Measurements from ENCODE around the gene BDH1.
A peak's percentile ranks its signal among the peaks of the same experiment; 100 is the strongest.
"Not testable (repeated sequence)": the region's sequence is repeated elsewhere in the genome, so short reads cannot be mapped to it uniquely, and the experiment has no call there.

The BDH1 gene, protein sequence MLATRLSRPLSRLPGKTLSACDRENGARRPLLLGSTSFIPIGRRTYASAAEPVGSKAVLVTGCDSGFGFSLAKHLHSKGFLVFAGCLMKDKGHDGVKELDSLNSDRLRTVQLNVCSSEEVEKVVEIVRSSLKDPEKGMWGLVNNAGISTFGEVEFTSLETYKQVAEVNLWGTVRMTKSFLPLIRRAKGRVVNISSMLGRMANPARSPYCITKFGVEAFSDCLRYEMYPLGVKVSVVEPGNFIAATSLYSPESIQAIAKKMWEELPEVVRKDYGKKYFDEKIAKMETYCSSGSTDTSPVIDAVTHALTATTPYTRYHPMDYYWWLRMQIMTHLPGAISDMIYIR

DNA sequence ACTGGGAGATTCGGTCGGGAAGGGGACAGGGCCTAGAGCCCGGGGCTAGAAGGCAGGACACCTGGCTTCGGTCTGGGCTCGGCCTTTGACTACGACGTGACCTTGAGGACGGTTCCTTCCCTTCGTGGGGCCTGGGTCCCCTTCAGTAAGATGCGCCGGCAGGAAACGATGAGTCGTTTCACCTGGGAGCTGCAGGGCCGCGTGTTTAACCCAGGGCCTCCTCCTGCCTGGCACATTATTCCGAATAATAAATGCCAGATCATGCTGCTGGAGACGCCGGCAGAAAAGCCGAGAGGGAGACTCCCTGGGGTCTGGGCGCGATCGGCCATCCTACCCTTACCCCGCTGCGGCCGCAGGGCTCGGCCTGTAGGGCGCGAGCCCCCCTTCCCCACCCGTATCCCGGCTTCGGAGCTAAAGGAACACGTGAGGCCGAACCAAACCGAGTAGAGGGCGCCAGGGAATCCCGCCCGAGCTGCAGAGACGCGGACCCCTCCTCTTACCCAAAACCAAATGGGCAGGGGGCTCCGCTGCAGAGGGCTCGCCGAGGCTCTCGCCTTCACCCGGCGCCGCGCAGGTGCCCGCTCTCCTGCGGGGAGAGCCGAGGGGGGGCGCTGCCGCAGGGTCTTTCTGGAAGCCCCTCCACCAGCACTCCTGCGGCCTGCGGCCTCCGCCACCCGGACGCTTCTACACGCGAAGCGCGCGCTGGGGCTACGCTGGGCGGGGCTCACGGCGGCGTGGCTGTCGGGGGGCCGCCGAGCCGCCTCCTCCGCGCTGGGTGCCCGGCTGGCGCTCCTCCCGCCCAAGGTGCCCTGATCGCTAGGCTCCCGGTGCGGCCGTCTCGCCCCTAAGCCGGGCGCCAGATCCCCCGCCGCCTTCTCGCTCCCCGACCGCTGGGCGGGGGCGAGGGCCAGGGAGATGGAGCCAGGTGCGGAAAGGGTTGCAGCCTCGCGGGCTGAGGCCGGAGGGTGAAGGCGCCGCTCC is at the start of gene BDH1:
BDH1 (minus strand) TSS at position 688 of the 981 bp plus-strand sequence. CDS start 9,525 bp downstream, outside the sequence.
- DNase-seq, result peak; percentile 20 to 28

DNA sequence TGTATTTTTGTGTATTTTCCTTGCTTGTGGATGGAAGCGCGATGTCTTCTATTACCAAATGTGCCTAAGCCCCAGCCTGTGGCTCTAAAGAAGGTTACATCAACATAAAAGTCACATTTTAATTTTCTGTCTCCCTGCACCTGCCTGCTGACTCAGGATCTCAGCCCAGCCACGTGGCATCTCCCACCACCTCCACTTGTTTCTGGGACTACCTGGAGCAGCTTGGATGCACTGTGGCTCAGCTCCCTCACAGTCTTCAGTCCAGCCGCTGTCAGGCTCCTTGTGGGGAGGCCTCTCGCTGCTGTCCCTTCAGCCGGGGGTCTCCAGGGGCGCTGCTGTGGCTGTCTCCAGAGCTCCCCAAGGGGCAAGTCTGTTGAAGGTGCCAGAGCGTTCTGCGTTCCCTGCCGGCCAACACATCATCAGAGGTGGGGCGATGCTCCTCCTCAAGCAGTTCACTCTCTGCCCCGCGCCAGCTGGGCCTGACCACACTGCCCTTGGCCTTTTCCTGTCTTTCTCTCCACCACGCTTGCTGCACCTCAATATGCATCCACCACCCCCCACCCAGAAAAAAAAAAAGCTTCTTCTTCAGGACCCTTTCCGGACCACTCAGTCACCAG is 47.7 kb upstream of the BDH1 start:
- DNase-seq, result no peak

DNA sequence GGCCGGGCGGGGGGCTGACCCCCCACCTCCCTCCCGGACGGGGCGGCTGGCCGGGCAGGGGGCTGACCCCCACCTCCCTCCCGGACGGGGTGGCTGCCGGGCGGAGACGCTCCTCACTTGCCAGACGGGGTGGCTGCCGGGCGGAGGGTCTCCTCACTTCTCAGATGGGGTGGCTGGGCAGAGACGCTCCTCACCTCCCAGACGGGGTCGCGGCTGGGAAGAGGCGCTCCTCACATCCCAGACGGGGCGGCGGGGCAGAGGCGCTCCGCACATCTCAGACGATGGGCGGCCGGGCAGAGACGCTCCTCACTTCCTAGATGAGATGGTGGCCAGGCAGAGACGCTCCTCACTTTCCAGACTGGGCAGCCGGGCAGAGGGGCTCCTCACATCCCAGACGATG is 46.6 kb upstream of the BDH1 start:
- DNase-seq, result not testable (repeated sequence)

DNA sequence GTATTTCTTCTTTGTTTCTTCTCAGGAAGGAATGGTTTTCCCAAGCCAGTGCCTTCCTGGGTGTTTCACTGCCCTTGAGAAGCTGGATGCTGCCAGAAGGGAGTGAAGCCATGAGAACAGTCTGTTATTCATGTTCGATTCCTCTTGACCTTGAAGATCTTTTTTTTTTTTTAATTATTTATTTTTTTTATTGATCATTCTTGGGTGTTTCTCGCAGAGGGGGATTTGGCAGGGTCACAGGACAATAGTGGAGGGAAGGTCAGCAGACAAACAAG is 45.7 kb upstream of the BDH1 start:
- DNase-seq, result not testable (repeated sequence)

DNA sequence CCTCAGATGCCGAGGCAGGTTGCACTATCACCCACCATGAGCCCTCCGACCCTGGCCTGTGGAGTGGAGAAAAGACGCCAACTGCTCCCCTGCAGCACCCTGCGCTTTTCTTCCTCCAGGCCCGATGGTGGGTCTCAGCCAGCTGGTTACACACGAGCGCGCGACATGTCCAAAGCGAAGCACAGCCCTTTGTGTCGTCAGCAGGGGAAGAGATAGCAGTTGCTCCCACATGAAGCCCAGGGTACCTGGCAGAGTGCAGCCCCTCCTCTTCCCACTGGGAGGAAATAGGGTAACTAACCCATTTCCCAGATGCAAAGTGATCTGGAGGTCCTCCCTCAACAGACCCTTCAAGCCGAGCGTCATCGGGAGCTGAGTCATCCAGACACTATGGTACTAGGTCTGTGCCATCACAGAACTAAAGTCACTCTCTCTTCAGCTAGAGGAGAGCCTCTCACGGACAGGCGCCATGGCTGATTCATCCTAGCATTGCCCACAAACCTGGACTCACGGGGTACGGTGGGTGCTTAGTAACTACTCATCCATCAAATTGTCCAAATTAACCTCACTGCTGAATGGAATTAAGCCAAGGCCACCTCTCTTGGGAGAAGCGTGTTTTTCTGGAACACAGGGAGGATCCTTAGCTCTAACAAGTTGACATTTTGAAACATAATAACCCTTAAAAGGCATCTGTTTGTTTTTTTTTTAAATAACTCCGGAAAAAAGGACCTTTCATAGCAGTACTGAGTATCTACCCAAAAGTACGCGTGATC is 45.2 kb upstream of the BDH1 start:
- DNase-seq, result no peak

DNA sequence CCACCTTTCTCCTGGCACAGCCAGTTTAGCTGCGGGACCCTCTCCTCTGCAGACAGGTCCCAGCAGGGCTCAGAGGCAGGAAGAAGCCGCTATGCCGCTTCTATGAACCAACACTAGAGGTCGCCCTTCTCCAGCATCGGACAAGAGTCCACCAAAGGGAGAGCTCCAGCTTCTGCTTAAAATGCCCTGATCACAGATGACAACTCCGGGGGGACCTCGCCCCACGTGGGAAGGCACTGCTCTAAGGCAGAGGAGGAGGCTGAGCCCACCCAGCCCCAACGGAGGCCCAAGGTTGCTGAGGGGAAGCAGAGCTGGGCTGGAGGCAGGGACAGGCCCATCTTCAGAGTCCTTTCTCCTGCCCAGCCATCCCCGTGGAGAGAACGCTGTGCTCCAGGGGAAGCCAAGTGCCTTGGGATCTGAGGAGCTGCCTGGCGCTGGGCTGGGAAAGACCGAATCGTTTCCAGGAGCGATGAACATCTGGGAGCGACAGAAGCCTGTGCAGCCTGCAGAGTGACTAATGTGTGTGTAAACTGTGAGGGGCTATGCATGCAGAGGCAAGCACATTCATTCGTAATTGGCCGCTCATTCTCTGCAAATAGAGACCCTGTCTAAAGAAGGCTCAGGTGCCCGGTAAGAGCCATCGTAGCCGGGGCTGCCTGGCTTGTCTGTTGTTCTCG is 43.5 kb upstream of the BDH1 start:
- DNase-seq, result no peak

DNA sequence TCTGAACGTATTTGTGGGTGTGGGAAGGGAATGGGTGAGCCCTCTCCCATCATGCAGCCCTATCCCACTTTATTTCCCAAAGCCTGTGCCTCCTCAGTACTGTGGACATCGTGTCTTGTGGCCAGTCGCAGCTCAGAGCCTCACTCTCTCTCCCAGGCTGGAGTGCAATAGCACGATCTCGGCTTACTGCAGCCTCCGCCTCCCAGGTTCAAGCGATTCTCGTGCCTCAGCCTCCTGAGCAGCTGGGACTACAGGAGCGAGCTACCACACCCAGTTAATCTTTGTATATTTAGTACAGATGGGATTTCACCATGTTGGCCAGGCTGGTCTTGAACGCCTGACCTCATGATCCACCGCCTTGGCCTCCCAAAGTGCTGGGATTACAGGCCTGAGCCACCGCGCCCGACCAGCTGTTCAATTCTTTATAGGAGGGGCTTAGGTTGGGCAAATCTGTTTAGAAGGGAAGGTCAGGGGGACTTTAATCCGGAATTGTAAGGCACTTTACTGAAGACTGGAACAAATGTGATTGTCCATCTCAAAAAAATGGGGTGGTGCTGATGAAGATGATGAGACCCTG is 42.7 kb upstream of the BDH1 start:
- no peak for DNase-seq

DNA sequence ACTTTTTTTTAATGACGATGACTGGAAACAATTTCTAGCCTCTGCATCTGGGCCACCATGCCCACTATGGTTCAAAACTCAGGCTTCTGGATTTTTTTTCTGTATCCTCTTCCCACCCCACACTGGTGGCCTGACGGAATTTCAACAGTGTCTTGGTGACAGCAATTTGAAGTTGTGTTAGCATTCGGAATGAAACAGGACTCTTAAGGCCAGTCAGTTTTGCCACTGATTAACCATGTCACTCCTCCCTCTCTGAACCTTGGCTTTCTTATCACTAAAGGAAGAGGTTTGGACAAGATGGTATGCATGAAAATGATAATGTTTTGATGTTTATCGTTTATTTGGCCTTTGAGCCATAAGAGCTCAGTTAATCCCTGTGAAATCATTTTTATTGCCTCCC is 41.6 kb upstream of the BDH1 start:
- no peak for DNase-seq

DNA sequence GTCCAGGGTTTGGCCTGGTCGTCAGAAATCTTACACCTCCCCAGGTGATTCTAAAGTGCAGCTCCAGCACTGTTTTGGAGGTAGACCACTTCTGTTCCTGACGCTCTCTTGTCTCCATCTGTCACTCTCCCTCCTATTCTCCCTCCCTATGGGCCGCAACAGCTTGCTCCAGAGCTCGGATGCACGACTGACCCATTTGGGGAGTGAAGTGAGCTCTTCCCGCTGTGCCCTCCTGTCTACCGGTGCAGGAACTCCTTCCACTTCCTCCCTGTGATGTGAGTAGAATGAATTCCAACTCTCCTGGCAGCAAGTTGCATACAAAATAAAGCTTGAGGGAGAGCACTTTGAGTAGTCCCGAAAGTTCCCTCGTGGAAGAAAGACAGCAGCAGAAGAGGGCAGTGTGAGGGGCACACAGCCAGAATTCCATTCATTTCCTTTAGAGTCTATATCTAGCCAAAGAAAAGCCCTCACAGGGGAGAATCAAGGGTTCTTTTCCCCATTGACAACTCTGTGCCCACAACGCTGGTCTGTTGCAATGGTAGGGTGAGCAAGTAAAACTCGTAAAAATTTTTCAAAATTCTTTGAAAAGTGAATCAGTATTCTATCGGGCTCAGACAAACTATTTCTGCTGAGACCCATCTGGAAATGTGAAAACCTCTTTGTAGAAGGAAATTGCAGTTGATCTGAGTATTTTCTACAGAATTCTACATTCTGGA is 39.9 kb upstream of the BDH1 start:
- no peak for DNase-seq

DNA sequence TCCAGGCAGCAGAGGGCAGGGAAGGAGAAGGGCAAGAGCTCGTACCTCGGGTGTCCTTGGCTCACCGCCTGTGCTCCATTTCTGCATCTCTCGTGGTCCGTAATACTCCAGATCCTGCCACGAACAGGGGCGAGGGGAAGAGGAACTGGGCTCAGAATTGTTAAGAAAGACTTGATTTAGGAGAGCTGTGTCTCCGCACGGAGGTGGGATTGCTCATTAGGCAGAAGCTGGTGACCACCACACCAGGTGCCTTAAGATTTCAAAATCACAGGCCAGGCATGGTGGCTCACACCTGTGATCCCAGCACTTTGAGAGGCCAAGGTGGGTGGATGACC is 37.2 kb upstream of the BDH1 start:
- DNase-seq, result no peak

DNA sequence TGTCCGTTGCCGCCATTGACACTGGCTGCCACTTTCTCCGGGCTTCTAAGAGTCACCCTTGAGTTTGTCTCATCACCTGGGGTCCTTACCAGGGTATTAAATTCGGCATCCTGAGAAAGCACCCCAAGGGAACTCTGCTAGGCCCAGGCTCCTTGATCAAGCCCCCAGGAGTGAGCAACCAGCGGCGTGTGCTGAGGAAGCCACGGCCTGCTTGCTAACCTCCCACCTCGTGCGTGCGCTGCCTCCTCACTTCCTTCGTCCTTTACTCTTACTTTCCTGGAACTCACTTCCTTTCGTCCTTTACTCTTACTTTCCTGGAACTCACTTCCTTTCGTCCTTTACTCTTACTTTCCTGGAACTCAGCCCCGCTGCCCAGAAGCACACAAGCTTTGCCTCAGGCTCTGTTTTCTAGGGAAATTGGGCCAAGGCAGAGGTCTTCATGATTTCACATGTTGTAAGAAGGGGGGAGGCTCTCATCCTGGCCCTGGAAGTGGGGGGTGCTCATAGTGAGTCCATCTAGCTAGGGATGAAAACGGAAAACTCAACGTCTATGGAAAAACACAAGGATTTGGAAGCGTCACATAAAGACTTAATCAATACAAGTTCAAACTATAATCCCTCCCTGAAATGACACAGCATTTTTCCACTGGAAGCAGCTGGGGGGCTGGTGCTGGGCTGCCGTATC is 36.7 kb upstream of the BDH1 start:
- DNase-seq, result no peak

DNA sequence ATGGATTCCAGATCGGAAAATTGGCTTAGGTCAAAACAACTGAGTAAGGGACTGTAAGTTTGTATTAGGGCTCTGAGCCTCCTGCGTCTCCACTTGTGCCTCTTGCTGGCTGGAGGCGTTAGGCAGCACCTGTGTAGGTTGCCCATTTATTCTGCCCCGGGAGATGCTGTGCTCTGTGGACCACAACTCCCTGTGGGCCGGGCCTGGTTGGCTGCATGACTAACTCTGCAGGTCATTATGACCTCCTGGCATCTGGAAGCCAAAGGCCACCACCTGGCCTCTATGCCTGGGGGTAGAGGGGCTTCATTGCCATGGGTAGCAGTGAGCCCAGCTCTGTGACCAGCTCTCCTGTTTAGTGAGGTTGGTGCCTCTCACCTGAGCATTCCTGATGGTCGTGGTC is 36.0 kb upstream of the BDH1 start:
- DNase-seq, result no peak

DNA sequence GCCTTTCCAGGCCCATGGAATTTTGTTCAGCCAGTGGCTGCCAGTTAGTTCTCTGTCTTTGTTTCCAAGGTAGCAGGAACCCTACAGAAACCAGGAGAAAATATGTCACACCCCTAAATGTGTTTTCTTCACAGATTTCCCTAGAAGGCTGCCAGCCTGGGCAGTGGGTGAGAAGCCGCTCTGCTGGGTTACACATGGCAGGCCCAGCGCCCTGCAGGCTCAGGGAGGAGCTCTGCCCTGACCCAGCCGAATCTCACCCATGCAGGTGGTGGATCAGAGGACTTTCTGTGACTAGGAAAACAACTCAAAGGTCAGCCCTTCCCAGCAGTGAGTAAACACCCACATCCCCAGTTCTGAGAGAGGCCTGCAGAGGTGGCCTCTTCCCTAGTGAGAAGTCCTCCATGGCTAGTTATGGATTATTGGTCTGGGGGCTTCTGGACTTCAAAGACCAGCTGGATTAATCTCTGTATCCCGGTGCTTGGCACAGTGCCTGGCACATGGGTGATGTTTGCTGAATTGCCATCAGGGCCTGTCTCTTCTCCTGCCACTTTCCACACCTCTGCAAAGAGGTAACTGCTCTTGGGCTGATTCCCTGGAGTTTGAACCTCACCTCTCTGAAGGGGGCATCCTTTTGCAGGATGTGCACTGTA is 34.7 kb upstream of the BDH1 start:
- DNase-seq, result peak in 1 of 2 experiments; percentile 13

DNA sequence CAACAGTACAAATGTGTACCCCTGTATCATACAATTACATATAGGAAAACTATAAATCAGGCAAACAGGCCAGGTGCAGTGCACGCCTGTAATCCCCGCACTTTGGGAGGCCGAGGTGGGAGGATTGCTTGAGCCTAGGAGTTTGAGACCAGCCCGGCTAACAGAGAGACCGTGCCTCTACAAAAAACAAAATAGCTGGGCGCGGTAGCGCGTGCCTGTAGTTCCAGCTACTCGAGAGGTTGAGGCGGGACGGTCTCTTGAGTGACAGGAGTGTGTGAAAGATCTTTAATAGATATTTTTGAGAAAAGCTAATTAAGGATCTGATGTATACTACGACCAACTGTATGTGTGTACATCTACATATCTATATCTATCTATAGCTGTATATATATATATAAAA is 33.8 kb upstream of the BDH1 start:
- no peak for DNase-seq

DNA sequence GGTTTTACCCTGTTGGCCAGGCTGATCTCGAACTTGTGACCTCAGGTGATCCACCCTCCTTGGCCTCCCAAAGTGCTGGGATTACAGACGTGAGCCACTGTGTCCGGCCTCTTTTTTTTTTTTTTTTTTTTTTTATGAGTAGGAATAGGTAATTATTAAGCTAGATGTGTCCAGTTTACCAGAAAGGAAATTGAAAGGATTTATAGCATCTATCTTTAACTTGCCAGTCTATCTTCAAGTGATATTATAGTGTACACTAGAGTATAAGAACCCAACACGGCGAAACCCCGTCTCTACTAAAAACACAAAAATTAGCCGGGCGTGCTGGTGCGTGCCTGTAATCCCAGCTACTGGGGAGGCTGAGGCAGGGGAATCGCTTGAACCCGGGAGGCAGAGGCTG is 31.0 kb upstream of the BDH1 start:
- DNase-seq, result not testable (repeated sequence)

DNA sequence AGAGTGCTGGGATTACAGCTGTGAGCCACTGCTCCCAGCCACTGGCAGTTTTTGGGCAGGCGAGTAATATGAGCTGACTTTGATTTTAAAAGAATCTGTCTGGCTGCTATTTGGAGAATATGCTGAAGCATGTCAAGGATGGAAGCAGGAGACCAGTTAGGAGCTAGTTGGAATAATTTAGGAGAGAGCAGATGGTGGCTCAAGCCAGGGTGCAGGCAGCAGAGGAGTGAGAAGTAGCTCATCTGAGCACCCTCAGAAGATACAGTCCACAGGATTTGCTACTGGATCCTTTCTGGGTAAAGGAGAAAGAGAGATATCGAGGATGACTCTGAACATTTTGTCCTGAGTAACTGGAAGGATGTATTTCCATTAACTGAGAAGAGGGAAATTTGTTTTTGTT is 30.4 kb upstream of the BDH1 start:
- no peak for DNase-seq

DNA sequence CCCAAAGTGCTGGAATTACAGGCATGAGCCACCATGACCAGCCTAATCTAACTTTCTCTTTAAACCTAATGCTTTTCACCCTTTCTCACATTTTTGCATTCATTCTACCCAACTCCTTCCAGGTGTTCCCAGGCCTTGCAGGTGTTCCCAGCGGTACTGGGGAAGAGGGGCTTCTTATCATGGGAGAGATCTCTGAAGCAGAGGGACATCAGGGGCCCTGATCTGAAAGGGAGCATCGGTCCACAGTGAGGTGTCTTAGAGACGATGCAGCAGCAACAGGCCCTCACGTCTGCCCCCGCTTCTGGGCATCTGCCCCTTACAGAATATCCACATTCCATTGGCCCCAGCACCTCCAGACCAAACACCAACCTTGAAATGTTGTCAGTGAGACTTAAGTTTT is 29.0 kb upstream of the BDH1 start:
- DNase-seq, result no peak

DNA sequence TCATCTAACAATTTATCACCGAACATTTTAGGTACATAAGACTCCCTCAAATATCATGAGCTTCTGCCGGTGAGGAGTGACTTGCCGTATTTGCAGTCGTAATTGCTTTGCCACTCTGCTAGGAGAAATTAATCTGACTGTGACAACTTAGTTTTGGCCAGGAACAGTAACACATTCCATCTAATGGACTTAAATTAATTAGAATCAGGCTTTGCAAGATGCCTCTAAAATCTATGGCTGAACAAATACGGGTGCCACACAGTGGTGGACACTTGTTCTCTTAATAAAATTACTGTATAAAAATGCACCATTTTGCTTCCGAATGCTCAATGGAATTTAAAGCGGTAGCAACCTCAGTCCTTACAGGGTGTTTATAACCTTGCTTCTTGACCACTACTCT is 27.6 kb upstream of the BDH1 start:
- no peak for DNase-seq

DNA sequence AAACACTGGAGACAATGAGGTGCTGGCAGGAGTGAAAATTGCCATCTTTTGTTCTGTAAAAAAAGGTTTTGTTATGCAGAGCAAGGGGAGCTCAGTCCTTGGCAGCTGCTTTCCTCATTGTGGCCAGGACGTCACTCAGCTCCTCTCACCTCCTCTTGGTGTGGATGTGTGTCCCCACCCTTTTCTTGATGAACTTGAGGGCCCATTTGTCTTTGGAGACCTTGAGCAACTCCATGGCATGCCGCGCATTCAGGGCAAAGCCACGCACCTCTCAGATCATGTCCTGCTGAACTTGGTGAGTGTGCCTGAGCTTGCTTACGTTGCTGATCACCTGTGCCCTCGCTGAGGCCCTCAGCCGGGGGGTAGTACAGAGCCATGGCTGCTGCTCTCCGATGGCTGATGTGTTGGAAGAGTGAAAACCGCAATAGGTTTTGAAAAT is 24.5 kb upstream of the BDH1 start:
- no peak for DNase-seq

DNA sequence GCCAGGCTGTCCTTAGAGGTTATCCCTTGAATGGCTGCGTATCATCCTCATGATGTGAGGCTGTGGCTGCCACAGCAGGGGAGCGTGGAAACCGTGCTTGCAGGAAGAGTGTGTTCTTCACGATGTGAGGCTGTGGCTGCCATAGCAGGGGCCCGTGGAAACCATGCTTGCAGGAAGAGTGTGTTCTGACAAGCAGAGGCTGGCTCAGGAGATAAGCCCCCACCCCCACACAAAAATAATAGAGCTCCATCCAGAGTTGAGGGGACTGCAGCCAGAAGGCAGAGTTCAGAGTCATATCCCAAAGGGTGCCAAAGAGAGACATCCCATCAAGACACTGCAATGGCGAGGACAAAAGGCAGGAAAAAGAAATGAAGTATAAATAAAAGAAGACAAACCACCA is 22.6 kb upstream of the BDH1 start:
- DNase-seq, result no peak

Data from SHP77 (cell line).